Placental pericyte (primary cell): ENCODE measurements around the gene EEPD1. TPM values are rescaled to one million over a fixed set of nuclear protein-coding genes. Genes with fewer than 3 reads are reported as not detected.

ENCODE experiments used
- small RNA-seq: library from RNA; depleted of rRNA; stranded (forward); fragments of <200 nt; gene quantifications from one replicate; pipeline ENCODE3, GENCODE V24; 2012; ENCODE audit warnings: low replicate concordance
- total RNA-seq: library from RNA; depleted of rRNA; stranded (reverse); fragments of >200 nt; gene quantifications from 2 replicates; pipeline ENCODE4 v1.2.3, GENCODE V29; 2012

The EEPD1 gene
- 3.1 and 4.0 TPM in 2 replicates for total RNA-seq

DNA sequence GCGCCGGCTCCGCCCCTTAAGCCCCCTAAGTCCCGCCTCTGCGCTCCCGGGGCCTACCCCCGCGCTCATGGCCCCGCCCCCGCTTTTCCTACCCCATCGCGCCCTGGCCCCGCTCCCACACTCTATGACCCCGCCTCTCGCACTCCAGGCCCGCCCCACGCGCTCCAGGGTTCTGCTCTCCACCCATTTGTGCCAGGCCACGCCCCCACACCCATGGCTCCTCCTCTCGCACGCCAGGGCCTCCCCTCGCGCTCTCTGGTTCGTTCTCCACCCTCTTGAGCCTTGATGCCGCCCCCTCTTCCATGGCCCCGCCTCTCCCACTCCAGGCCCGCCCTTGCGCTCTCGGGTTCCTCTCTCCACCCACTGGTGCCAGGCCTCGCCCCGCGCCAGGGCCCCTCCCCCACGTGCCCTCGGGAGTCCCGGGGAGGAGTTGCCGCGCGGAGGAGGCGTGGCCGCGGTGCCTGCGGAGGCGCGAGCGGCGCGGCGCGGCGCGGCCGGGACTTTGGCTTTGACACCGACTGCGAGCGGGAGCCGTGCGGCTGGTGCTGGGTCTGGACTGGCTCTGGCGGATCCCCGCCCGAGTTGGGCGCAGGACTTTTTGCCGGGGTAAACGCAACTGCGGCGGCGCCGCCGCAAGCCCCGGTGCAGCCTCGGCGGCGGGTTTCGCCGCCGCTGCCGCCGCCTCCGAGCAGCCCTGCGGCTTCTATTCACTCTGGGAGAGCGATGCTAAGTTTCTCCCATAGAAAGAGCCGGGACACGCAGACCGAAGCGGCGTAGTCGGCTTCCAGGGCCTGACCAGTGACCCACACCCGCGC is at the start of gene EEPD1:
TSS of gene EEPD1 (plus strand) at position 499 of the 815 bp plus-strand sequence. CDS start 1,071 bp downstream, outside the sequence.

Small RNA genes within 50 kb of the gene (small RNA-seq; reads per million reads assigned to genes)
- gene AC006960.1 (not detected), gene AC007327.1 (not detected), gene RF00019 (not detected)

Other genes with a start within 250 kb of the EEPD1 start
- 4.4 and 236 TPM in 2 replicates for gene ANLN, start 236.6 kb downstream of the EEPD1 start, total RNA-seq